Neural cell (in vitro differentiated cells): ENCODE measurements around the gene MINDY4B. TPM values are rescaled to one million over a fixed set of nuclear protein-coding genes. Genes with fewer than 3 reads are reported as not detected.

ENCODE experiments used
- H2AFZ ChIP-seq: fragments of 200-600, 300-800 bp; sonication (generic), shearing (Covaris generic); 2 replicates; pipeline ENCODE4 v1.6.0; 2014; ENCODE audit warnings: low read depth, mild to moderate bottlenecking, antibody characterized with exemption, low read length, moderate library complexity
- H3F3A ChIP-seq: fragments of 200-600 bp; shearing (Covaris generic); 2 replicates; pipeline ENCODE4 v1.6.1; 2016; ENCODE audit warnings: mild to moderate bottlenecking, moderate library complexity, mixed read lengths, antibody characterized with exemption, low read length; ENCODE audit not compliant: insufficient read depth, poor library complexity, severe bottlenecking
- H3K27ac ChIP-seq: fragments of 200-600, 300-800 bp; sonication (generic), shearing (Covaris generic); 2 replicates; pipeline ENCODE4 v1.5.1; 2014; ENCODE audit warnings: mild to moderate bottlenecking, low read length, moderate library complexity
- H3K27me3 ChIP-seq: fragments of 300-800, 200-600 bp; sonication (generic), shearing (Covaris generic); 2 replicates; pipeline ENCODE4 v1.6.0; 2014; ENCODE audit warnings: mild to moderate bottlenecking, low read depth, low read length, moderate library complexity; ENCODE audit not compliant: insufficient read depth
- H3K36me3 ChIP-seq: fragments of 300-800, 200-600 bp; sonication (generic), shearing (Covaris generic); 2 replicates; pipeline ENCODE4 v1.5.1; 2014; ENCODE audit warnings: mild to moderate bottlenecking, antibody characterized with exemption, low read length, moderate library complexity; ENCODE audit not compliant: insufficient read depth
- H3K4me2 ChIP-seq: fragments of 300-800, 200-600 bp; sonication (generic), shearing (Covaris generic); 2 replicates; pipeline ENCODE4 v1.6.0; 2014; ENCODE audit warnings: mild to moderate bottlenecking, low read length
- H3K4me3 ChIP-seq: fragments of 300-800, 200-600 bp; sonication (generic), shearing (Covaris generic); 2 replicates; pipeline ENCODE4 v1.5.1; 2014; ENCODE audit warnings: mild to moderate bottlenecking, low read length, moderate library complexity
- H3K79me2 ChIP-seq: fragments of 200-600 bp; shearing (Covaris generic); replicated peaks from 2 replicates; pipeline ENCODE4 v1.6.0; 2014; ENCODE audit warnings: mild to moderate bottlenecking, low read length, moderate library complexity; ENCODE audit not compliant: insufficient read depth
- H3K9ac ChIP-seq: fragments of 300-800, 200-600 bp; sonication (generic), shearing (Covaris generic); 2 replicates; pipeline ENCODE4 v1.6.1; 2016; ENCODE audit warnings: mild to moderate bottlenecking, low read length, mixed read lengths
- H3K9me2 ChIP-seq: fragments of 200-600 bp; shearing (Covaris generic); 2 replicates; pipeline ENCODE4 v1.6.1; 2016; ENCODE audit warnings: mild to moderate bottlenecking, low read length, mixed read lengths; ENCODE audit not compliant: insufficient read depth
- H3K9me3 ChIP-seq: fragments of 200-600, 300-800 bp; sonication (generic), shearing (Covaris generic); 2 replicates; pipeline ENCODE4 v1.6.1; 2016; ENCODE audit warnings: mild to moderate bottlenecking, mixed run types, low read length, moderate library complexity, mixed read lengths
- H4K20me1 ChIP-seq: fragments of 200-600 bp; shearing (Covaris generic); 2 replicates; pipeline ENCODE4 v1.6.1; 2016; ENCODE audit warnings: mild to moderate bottlenecking, mixed run types; ENCODE audit not compliant: insufficient read depth
- EP300 ChIP-seq: fragments of 450-650 bp; conservative IDR thresholded peaks from 2 replicates; pipeline ENCODE4 v1.6.1; 2014; ENCODE audit warnings: antibody characterized with exemption, mild to moderate bottlenecking, moderate library complexity; ENCODE audit not compliant: poor library complexity, severe bottlenecking
- EZH2 ChIP-seq: fragments of 200-600, 300-800 bp; shearing (Covaris generic), sonication (generic); IDR thresholded peaks from 2 replicates; pipeline ENCODE4 v1.6.1; 2014; ENCODE audit warnings: antibody characterized with exemption, low read length, borderline replicate concordance, mild to moderate bottlenecking; ENCODE audit not compliant: insufficient read depth, poor library complexity, severe bottlenecking
- MXI1 ChIP-seq: fragments of 450-650 bp; conservative IDR thresholded peaks from 2 replicates; pipeline ENCODE4 v1.6.1; 2014; ENCODE audit warnings: antibody characterized with exemption, mild to moderate bottlenecking; ENCODE audit not compliant: poor library complexity, severe bottlenecking
- POLR2AphosphoS5 ChIP-seq: IDR thresholded peaks from 2 replicates; pipeline ENCODE4 v1.6.1; 2012
- RAD21 ChIP-seq: fragments of 450-650 bp; conservative IDR thresholded peaks from 2 replicates; pipeline ENCODE4 v1.6.1; 2014; ENCODE audit warnings: antibody characterized with exemption, mild to moderate bottlenecking, moderate library complexity
- SMC3 ChIP-seq: fragments of 450-650 bp; conservative IDR thresholded peaks from 2 replicates; pipeline ENCODE4 v1.6.1; 2014; ENCODE audit warnings: antibody characterized with exemption, mild to moderate bottlenecking, moderate library complexity; ENCODE audit not compliant: poor library complexity
- TAF1 ChIP-seq: IDR thresholded peaks from 2 replicates; pipeline ENCODE4 v1.6.1; 2012; ENCODE audit warnings: low read depth
- polyA plus RNA-seq: library from polyadenylated mRNA; depleted of rRNA; stranded (reverse); fragments of >200 nt; gene quantifications from 2 replicates; pipeline ENCODE4 v1.2.3, GENCODE V29; 2014
- TF ChIP-seq, protein P1 (sequence below): IDR thresholded peaks from 2 replicates; pipeline ENCODE4 v1.6.1; 2012; ENCODE audit warnings: borderline replicate concordance
- TF ChIP-seq, protein P2 (sequence below): fragments of 450-650 bp; IDR thresholded peaks from 2 replicates; pipeline ENCODE4 v1.5.1; 2014; ENCODE audit warnings: antibody characterized with exemption, mild to moderate bottlenecking, moderate library complexity; ENCODE audit not compliant: poor library complexity, severe bottlenecking

MINDY4B gene
- polyA plus RNA-seq, 1 donor from 2014 or later = not detected

DNA sequence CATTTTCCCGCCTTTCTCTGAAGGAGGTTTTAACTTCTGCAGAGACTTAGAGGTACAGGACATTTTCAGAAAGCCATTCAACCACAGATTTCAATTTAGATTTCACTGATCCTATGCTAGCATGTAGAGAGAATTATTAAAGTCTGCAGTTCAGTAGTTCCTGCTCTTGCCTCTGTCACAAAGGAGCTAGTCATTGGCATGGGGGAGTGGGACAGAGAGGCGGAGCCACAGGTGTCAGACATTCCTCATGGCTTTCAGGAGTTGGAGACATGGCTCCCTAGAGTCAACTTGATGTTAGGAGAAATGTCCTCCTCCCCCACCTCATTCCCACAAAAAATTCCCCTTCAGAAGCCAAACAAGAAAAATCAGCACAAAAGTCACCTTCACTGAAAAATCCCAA is 76.2 kb downstream of the MINDY4B start:
- no peaks in the 10 kb centered on the region for H3K79me2 ChIP-seq
- no peaks in the 10 kb centered on the region for H3K9me3 ChIP-seq
- no peaks in the 10 kb centered on the region for H3K9me2 ChIP-seq
- no peaks in the 10 kb centered on the region for H3K27me3 ChIP-seq
- no peak overlapping the region for H2AFZ ChIP-seq
- H3F3A ChIP-seq = no peaks in the 10 kb centered on the region
- no peaks in the 10 kb centered on the region for H3K36me3 ChIP-seq
- no peak for TF ChIP-seq MXI1
- no peaks in the 10 kb centered on the region for H4K20me1 ChIP-seq
- no peak overlapping the region for H3K9ac ChIP-seq
- H3K4me2 ChIP-seq = no peak overlapping the region
- H3K27ac ChIP-seq = no peak overlapping the region
- H3K4me3 ChIP-seq = no peak overlapping the region

DNA sequence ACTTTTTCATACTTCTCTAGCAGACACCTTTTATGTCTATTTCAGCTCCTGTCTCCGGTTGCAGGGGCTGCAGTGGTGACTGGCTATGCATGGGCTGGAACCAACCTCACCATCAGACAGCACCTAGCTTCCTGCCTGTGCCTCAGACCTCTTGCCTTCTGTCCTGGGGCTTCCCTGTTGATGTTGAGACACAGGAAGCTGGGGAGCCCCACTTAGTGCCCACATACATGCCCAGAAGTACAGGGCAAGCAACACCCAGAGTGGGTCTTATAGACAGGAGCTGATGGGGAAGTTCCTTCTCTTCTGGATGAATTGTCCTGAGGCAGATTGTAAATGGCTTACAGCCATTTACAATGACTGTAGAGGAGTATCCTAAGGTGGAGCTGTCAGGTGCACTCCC is 77.0 kb downstream of the MINDY4B start:
- H3K9me2 ChIP-seq = no peaks in the 10 kb centered on the region
- no peaks in the 10 kb centered on the region for H4K20me1 ChIP-seq

DNA sequence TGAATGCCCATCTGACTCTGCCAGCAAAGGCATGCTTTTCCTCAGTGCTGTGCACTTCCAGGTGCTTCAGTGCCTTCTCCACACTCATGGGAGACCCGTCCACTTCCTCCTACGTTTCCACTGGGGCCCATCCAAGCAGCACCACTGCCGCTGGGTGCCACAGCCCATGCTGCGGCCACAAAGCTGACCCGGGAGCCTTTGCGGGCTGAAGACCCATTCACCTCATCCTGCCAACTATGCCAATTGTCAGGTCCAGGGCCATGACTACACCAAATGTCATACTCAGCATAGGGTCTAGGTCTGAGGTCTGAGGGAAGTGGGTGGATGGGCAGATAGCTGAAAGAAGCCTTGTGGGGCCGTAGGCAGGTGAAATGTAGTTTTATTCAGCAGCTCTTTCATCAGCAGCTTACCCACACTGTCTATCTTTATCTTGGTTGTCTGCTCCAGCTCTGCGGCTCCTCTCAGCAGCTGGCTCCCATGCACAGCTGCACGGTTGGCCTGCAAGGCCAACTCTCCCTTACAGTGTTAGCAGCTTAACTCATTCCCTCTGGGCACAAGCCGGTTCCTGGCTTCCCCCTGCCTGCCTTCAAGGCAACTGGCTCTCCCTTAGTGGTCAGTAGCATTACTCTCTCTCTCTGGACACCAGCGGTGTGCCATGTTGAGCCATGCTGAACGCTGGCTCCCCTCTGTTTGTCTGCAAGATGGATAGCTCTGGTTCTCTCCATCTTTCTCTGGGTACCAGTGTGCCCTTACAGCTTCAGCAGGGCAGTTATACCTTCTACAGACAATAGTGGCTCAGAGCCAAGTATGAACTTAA is 78.6 kb downstream of the MINDY4B start:
- no peaks in the 10 kb centered on the region for H3F3A ChIP-seq
- no peaks in the 10 kb centered on the region for H3K9me3 ChIP-seq
- H3K9ac ChIP-seq = no peak overlapping the region
- H3K27ac ChIP-seq = no peak overlapping the region
- TF ChIP-seq, protein P1, sequence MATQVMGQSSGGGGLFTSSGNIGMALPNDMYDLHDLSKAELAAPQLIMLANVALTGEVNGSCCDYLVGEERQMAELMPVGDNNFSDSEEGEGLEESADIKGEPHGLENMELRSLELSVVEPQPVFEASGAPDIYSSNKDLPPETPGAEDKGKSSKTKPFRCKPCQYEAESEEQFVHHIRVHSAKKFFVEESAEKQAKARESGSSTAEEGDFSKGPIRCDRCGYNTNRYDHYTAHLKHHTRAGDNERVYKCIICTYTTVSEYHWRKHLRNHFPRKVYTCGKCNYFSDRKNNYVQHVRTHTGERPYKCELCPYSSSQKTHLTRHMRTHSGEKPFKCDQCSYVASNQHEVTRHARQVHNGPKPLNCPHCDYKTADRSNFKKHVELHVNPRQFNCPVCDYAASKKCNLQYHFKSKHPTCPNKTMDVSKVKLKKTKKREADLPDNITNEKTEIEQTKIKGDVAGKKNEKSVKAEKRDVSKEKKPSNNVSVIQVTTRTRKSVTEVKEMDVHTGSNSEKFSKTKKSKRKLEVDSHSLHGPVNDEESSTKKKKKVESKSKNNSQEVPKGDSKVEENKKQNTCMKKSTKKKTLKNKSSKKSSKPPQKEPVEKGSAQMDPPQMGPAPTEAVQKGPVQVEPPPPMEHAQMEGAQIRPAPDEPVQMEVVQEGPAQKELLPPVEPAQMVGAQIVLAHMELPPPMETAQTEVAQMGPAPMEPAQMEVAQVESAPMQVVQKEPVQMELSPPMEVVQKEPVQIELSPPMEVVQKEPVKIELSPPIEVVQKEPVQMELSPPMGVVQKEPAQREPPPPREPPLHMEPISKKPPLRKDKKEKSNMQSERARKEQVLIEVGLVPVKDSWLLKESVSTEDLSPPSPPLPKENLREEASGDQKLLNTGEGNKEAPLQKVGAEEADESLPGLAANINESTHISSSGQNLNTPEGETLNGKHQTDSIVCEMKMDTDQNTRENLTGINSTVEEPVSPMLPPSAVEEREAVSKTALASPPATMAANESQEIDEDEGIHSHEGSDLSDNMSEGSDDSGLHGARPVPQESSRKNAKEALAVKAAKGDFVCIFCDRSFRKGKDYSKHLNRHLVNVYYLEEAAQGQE = no peak
- no peak for TF ChIP-seq EZH2
- TF ChIP-seq RAD21 = no peak
- TF ChIP-seq, protein P2, sequence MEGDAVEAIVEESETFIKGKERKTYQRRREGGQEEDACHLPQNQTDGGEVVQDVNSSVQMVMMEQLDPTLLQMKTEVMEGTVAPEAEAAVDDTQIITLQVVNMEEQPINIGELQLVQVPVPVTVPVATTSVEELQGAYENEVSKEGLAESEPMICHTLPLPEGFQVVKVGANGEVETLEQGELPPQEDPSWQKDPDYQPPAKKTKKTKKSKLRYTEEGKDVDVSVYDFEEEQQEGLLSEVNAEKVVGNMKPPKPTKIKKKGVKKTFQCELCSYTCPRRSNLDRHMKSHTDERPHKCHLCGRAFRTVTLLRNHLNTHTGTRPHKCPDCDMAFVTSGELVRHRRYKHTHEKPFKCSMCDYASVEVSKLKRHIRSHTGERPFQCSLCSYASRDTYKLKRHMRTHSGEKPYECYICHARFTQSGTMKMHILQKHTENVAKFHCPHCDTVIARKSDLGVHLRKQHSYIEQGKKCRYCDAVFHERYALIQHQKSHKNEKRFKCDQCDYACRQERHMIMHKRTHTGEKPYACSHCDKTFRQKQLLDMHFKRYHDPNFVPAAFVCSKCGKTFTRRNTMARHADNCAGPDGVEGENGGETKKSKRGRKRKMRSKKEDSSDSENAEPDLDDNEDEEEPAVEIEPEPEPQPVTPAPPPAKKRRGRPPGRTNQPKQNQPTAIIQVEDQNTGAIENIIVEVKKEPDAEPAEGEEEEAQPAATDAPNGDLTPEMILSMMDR = no peak
- TF ChIP-seq TAF1 = no peak
- TF ChIP-seq SMC3 = no peak
- no peak for TF ChIP-seq MXI1
- TF ChIP-seq POLR2AphosphoS5 = no peak
- TF ChIP-seq EP300 = no peak
- no peaks in the 10 kb centered on the region for H3K79me2 ChIP-seq
- no peaks in the 10 kb centered on the region for H3K36me3 ChIP-seq
- no peaks in the 10 kb centered on the region for H4K20me1 ChIP-seq
- no peak overlapping the region for H3K4me2 ChIP-seq
- H3K9me2 ChIP-seq = no peaks in the 10 kb centered on the region
- no peaks in the 10 kb centered on the region for H3K27me3 ChIP-seq
- H2AFZ ChIP-seq = no peak overlapping the region
- H3K4me3 ChIP-seq = no peak overlapping the region

More for the DNA sequence above, 77.0 kb downstream of the MINDY4B start:
- H3K27ac ChIP-seq = no peak overlapping the region
- H3K4me2 ChIP-seq = no peak overlapping the region
- no peaks in the 10 kb centered on the region for H3F3A ChIP-seq
- H3K9ac ChIP-seq = no peak overlapping the region
- no peaks in the 10 kb centered on the region for H3K79me2 ChIP-seq
- H3K9me3 ChIP-seq = no peaks in the 10 kb centered on the region
- no peak overlapping the region for H2AFZ ChIP-seq
- TF ChIP-seq EP300 (no peak), POLR2AphosphoS5 (no peak), EZH2 (no peak), MXI1 (no peak), TAF1 (no peak), RAD21 (no peak)
- TF ChIP-seq, protein P2 = no peak
- no peaks in the 10 kb centered on the region for H3K27me3 ChIP-seq
- H3K4me3 ChIP-seq = no peak overlapping the region
- no peaks in the 10 kb centered on the region for H3K36me3 ChIP-seq
